NCI-H2029 (cell line): ENCODE data around the gene ZBED4.

Experiments used
- DNase-seq: peaks from one replicate; lab custom pipeline; 2025; lab: John Stamatoyannopoulos, UW

The ZBED4 gene

DNA sequence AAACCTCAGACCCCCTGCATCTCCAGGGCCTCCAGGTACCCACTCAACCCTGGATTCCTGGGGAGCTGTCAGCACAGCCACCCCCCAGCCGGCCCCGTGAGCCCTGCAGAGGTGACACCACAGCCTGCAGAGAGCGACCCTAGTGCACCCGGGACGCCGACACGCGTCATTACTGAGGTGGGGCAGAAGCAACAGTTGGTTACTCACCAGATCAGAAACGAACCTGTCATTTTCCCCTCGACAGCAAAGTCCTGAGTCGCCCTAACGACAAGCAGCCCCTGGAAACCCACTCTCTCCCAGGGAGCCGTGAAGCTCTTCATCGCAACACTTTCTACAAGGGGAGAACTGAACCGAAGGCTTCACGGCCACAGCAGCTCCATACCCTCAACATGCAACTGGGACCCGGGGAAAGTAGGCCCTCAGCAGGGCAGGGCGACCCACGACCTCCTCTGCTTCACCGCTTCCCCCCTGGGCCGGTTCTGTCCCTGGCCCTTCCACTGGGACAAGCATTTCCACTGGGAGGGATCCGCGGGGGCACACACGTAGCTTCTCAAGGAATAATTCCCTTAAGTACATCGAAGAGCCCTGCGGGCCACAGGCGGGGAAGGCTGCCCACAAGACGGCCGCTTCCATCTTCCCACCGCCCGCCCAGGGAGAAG, 27.6 kb upstream of the ZBED4 start:
- DNase-seq = no peak

DNA sequence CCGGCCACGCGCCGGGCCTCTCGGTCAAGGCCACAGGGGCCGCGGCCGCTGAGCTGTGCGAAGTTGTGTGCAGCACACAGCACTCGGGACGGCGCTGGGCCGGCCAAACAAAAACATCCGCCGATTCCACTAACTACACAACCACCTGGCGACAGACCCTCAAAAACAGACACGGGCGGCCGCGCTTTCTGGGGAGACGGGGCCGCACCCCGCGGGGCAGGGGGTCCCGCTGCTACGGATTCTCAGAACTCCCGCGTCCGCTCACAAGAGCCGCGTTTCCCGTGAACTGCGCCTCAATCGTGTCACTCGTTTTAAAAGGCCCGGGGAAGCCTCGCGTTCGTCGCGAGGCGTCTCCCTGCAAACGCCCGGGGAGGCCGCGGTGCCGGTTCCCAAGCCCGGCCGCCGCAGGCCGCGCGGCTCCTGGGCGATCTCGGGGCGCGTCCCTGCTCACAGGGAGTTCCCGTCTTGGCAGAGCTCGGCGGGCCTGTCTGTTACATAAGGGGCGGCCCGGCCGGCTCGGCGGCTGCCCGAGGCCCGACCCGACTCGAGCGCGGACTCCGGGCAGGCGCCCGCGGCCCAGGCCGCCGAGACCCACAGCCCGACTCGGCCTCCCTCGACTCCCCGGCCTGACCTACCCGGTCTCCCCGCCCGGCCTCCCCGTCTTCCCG, 26.9 kb upstream of the ZBED4 start:
- DNase-seq = no peak

- no peak for DNase-seq
Observed at GRCh38 chr22:49827271-49827852, 26.3 kb upstream of the ZBED4 start.

DNA sequence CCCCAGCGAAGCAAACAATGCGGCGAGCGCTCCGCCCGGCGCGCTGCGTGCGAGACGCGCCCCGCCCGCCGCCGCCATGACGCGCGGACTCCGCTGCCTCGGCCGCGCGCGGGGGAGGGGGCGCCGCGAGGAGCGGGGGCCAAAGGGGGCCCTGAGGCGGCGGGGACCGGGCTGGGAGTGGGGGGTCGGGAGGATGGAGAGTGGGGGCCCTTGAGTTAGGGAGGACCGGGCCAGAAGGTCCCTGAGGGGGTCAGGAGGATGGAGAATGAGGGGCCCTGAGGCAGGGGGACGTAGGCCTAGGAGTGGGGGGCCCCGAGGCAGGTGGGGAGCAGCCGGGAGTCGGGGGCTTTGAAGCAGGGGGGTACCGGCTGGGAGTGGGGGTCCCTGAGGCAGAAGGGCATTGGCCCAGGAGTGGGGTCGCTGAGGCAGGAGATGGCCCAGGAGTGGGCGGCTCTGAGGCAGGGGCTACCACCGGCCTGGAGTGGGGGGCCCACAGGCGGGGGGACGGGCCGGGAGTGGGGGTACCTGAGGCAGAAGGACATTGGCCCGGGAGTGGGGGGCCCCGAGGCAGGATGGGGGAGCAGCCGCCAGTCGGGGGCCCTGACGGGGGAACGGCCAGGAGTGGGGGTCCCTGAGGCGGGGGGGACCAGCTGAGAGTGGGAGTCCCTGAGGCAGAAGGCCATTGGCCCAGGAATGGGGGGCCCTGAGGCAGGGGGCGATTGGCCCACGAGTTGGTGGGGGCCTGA, 25.6 kb upstream of the ZBED4 start, which contains the start of gene BRD1:
Gene BRD1, minus strand, starts transcription at position 21 of the 746 bp plus-strand sequence. CDS start 3,556 bp downstream, outside the sequence.
- DNase-seq = peak; percentile 24

GRCh38 chr22:49828599-49828965, 25.1 kb upstream of the ZBED4 start:
- DNase-seq = no peak

- no peak for DNase-seq
Observed at GRCh38 chr22:49829044-49829853, 24.4 kb upstream of the ZBED4 start.

- no peak for DNase-seq
Observed at GRCh38 chr22:49833340-49834007, 20.2 kb upstream of the ZBED4 start.

DNA sequence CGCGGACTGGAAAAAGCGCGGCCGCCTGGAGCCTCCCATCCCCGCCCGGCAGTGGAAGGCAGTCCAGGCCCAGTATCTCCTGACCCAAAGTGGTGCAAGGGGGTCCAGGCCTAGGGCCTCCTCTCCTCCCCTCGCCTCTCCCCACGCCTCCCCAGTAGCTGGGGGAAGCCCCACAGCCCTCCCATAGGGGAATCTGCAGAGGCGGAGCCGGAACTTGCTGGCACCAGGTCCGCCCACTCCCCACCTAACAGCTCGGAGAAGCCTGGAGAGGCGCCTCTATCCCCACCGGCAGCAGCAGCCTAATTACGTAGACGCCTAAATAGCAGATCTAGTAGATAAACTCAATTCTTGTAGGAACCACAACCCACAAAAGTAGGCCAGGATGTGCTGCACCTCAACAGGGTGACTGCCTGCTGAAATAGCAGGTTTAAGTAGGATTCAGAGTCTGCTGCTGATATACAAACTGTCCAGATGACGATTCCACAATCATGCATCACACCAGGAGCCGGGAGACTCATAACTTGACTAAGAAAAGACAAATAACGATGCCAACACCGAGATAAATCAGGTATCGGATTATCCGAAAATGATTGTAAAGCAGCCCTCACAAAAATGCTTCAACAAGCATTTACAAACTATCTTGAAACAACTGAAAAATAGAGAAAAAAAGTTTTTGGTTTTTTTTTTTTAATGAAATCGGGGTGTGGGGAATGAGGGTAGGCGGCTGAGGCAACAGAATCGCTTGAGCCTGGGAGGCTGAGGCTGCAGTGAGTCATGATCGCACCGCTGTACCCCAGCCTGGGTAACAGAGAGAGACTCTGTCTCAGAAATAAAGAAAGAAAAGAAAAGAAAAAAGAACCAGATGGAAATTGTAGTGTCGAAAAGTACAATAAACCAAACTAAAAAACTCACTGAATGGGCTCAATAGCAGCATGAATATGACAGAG, 14.6 kb upstream of the ZBED4 start:
- no peak for DNase-seq

GRCh38 chr22:49845241-49845640, 8.4 kb upstream of the ZBED4 start:
- no peak for DNase-seq

- DNase-seq = no peak
Observed at GRCh38 chr22:49845666-49846459, 7.8 kb upstream of the ZBED4 start.

DNA sequence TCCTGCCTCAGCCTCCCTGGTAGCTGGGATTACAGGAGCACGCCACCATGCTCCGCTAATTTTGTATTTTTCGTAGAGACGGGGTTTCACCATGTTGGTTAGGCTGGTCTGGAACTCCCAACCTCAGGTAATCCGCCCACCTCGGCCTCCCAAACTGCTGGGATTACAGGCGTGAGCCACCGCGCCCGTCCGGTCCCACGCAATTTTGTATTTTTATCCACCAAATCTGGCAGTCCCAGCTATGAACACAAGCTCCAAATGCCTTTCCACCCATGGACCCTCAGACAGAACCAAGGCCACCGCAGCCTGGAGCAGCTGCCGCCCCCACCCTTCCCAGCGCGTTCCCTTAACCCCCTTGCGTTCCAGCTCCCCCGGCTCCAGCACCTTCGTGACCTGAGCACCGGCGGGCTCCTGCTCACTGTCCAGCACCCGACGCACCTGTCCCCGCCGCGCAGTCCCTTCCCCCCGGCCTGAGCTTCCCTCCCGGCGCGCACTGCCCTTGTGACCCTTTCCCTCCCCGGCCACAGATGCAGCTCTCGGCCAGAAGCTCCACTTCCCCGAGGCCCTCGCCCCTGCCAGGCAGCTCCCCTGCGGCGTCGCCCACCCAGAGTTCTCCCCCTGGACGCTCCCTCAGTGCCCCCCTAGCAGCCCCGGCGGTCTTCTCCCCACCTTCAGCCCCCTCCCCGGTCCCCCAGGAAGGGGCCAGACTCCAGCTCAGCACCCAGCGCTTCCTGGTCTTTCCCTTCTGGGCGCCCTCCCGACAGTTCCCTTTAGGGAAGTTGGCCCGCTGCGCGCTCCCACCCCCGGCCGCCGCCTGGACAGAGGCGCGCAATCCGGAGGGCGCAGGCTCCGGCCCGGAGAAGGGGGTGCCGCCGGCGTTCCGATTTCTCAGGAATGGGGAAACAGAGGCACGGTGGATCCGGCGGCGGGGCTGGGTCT, 5.6 kb upstream of the ZBED4 start:
- no peak for DNase-seq

GRCh38 chr22:49848690-49849160, 4.9 kb upstream of the ZBED4 start:
- DNase-seq = no peak

- no peak for DNase-seq
Observed at GRCh38 chr22:49849161-49850020, 4.3 kb upstream of the ZBED4 start.

GRCh38 chr22:49850021-49850911, 3.4 kb upstream of the ZBED4 start:
- no peak for DNase-seq

DNA sequence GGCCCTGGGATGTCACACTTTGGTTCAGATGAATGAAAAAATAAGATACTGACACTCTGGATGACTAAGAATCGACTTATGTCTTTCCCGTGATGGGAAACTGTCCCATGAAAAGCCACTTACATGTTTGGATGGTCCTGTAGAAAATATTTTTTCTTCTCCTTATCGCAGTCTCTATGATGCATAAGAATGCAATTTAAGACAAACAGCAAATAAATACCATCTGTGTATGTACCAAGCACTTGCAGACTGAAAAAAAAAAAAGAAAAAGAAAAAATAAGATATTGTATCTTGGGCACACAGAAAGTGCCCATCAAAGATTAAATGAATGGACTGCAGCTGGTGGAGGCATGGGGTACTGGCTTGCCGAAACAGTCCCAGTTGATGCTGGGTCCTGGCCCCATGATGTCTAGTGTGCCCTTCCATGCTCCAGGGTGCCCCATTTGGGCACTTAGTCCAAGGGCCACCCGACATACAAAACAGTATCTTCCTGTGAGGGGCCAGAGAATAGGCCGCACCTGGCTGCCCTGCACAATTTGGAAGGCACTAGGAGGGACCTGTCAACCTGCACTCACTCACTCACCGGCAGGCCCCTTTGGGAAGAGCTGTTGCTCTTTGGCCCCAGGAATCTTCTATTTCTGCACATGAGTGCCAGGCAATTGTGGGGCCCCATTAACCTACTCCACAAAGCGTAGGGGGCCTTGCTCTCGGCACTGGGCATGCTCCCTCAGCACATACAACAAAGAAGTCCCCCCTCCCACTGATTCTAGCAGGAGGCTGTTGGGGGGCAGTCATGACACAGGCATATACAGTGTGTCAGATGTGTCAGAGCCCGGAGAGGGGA, 2.5 kb upstream of the ZBED4 start:
- no peak for DNase-seq
